OCI-M1 (cell line): ENCODE data around the gene RGSL1.

Experiments used
- DNase-seq: peaks from one replicate; lab custom pipeline; 2025; lab: John Stamatoyannopoulos, UW

Gene RGSL1

GRCh38 chr1:182588500-182589396 is 138.8 kb downstream of the RGSL1 start, which contains the start of gene RNASEL:
RNASEL (minus strand) TSS chr1:182589256; CDS start chr1:182586806, 2,450 bp downstream.
- DNase-seq = peak; percentile 88

DNA sequence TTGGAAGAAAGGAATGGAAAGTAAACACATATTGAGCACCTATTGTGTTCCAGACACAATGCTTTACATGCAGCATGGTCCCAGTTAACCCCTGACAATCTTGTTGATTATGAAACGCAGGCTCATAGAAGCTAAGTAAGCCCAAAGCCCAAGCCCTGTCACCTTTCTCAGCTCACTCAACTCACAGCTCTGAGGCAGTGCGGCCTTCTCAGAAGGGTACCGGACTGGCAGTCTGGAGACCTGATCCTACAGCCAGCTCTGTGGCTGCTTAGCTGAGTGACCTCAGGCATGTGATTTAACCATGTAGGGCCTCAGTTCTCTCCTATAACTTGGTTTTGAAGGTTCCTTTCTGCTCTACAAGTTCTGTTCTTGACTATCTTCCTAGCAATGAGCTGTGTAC is 139.6 kb downstream of the RGSL1 start:
- no peak for DNase-seq

GRCh38 chr1:182589931-182590330 is 140.0 kb downstream of the RGSL1 start:
- no peak for DNase-seq

DNA sequence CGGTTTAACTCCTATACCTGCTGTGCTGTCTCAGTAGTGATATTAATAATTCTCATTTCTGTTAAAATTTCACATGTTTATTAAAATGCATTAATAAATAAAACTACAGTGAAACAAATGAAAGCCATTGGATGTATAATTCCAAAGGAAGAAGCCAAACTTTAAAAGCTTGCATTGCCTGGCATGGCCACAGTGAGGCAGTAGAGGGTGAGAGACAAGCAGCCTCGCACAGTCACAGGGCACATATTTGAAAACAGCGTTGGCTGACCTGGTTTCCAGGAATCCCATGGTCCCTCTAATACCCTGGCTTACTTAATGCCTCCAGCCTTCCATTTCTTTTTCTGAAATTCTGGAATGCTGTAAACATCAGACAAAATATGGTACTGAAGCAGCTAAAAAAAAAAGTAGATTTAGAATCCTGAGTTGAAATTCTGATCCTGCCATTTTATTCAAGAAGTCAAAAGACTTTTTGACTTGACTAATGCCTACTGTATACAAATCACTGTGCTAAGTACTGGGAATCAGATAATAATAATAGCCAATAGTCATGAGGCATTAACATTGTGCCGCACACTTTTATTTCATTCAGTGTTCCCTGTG is 145.8 kb downstream of the RGSL1 start:
- DNase-seq = peak; percentile 86

- no peak for DNase-seq
These were observed 147.0 kb downstream of the RGSL1 start for GRCh38 chr1:182596934-182597333.

DNA sequence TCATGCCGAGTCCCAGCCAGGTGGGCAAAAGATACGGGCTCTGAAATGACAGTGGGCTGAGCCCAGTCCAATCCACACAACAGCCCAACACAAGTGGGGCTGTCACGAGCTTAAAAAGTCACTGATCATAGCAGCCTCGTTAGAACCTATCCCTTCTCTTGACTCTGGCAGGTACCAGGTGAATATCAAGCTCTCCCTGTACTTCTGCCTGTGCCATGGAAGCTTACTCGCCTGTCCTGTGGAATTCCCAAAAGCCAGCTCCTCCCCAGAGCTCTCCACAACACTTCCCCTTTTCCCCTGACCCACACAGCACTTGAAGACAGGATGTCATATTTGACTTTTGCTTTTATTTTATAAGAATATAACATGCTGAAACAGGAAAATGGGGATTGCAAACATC is 148.3 kb downstream of the RGSL1 start:
- DNase-seq = no peak

DNA sequence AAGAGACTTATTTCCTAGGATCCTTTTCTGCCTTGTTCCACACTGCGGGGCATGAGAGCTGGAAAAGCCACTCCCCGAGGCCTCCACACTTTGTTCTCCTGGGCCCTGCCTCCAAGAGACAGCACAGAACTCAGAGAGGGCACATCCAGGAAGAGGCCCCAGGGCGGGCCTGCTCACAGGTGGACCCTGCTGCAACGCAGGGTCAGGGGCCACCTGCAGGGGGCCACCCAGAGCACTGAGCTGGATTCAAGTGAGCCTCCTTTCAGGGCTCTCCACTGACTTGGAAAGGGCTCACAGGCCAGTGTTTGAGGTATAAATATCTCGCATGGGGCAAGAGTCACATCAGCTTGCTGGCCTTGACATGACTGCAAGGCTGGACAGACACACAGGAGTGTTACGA is 149.4 kb downstream of the RGSL1 start:
- DNase-seq = peak; percentile 29

DNA sequence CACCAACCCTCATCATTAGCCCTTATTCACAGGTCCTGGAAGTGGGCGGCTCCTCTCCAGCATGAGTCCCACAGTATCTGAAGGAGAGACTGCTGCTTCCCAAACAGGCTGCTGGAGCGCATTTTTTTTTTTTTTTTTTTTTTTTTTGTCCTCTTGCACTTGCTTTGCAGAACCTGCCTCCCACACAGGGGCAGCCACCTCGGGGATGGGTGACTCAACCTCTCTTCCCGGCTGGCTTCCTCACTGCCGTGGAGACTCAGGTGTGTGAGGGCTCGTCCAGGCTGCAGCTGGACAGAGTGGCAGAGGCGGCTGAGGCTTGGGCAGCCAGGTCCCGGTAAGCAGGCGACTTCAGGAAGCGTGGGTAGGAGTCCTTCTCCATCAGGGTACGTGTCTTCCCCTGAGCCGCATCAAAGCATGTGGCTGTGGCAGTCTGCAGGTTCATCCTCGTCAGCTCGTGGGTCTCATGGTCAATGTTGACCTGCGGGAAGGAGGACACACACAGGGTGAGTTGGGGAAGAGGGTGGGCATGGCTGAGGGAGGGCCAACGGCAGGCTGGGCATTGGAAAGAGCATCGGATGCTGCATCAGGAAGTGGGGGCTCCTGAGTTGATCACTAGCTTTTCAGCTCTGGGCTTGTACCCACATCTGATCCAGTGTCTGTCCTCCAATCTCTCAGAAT is 150.2 kb downstream of the RGSL1 start:
- DNase-seq = no peak

- no peak for DNase-seq
These were observed 150.9 kb downstream of the RGSL1 start for GRCh38 chr1:182600745-182601415.

DNA sequence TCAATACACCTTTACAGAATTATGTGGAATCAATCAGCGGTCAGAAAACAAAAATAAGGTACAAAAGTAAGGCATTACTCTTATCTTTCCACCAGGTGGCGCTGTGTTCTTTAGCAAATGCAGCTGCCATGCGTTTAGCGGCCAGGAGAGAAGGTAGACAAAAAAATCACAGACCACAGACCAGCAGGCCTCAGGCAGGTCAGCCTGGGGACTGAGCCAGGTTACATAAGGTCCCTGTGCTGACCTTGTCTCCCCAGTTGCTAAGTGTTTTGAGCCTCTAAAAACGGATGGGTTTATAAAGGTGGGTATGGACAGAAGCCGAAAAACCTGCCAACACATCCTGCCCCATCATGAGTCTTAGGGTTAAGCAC is 151.5 kb downstream of the RGSL1 start:
- peak; percentile 84 for DNase-seq

- DNase-seq = no peak
These were observed 152.0 kb downstream of the RGSL1 start for GRCh38 chr1:182601913-182602312.

DNA sequence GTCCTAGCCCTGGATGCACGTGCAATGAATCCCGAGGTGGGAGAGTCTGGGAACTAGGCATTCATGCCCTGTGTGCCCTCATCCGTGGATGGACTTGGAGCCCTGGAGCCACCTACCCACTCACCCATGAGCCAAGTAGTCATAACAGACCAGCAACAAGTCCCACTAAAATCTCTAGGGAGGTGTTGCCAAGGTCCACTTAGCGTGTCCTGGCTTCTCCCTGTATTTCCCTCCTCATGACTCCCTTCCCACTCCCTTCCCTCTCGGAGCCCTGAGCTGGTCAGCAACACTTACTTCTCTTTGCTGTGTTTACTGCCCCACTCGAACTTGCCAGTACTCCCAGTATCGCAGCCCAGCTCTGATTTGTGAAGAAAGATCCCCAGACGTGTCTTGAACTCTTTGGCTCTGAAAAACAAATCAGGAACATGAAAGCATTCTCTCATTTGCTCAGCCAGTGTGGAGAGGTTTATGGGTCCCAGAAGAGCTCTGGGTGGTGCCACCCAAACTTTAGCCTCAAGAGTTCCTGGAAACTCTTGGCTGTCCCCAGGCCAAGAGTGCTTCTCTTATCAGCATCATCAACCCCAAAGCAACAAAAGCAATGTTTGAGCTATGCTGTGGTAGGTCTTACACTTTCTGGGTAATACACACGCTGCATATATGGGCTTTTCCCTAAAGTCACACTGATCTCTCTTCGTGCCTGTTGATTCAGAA is 153.1 kb downstream of the RGSL1 start:
- peak; percentile 67 for DNase-seq

GRCh38 chr1:182603646-182604174 is 153.8 kb downstream of the RGSL1 start:
- DNase-seq = no peak

GRCh38 chr1:182604175-182605164 is 154.5 kb downstream of the RGSL1 start, which contains the start of gene RGS16:
RGS16 (minus strand) TSS chr1:182604389; CDS start chr1:182604259, 130 bp downstream.
- peak; percentile 97 for DNase-seq

- no peak for DNase-seq
These were observed 157.6 kb downstream of the RGSL1 start for GRCh38 chr1:182607566-182607965.

GRCh38 chr1:182608236-182608635 is 158.3 kb downstream of the RGSL1 start:
- no peak for DNase-seq

DNA sequence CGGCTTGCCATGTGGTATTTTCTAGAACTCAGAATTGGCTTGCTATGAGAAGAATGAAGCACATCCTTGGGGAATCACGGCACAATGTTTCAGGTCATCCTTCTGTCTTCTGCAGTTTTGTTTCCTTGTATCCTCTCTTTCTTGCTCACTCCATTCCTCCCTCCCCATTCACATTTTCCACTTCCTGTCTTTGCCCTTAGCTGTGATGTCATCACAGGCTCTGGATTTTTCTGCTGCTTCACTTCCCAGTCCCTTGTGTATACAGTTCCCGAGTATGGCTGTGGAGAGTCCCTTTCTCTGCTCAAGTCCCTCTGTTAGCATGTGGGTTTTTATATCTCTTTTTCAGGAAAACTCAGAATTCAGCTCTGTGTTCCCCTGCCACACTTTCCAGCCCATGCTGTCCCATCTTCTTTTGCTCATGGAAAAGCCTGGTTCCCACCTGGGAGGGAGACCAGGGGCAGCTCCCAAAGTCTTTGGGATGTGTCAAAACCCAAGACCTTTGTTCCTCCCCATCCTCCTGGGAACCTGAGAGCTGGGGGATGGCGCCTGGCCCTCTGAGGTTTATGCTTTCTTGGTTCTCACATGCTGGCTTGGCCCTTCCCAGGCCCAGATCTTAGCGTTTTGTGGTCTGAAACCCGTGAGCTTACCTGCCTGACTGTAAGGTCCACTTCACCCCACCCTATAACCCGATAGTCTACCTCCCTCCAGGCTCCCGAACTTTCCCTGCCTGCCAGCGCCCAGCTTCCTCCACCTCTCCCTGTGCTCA is 159.1 kb downstream of the RGSL1 start:
- no peak for DNase-seq
